Left lung (tissue), 10 donors: Measurements from ENCODE around the gene GALNT15. TPM values are rescaled to one million over a fixed set of nuclear protein-coding genes. Genes with fewer than 3 reads are reported as not detected.

ENCODE experiments used
- ATAC-seq: fragments of 200-7000 bp; cut with Tn5 transposase; one replicate; pipeline ENCODE4 v1.9.1; 2020; ENCODE audit warnings: moderate library complexity
- DNase-seq, 4 donors: peaks; one replicate each; pipeline ENCODE4 v3.0.0-alpha.2; 2013 to 2020
- H3K27ac ChIP-seq, 2 donors: fragments of 200-600 bp; sonication (generic) in 1 of 2; one replicate each; pipeline versions ENCODE4 v1.5.0 to v1.8.0; 2020 to 2021
- H3K27me3 ChIP-seq, 2 donors: fragments of 200-600 bp; sonication (generic) in 1 of 2; one replicate each; pipeline versions ENCODE4 v1.5.0 to v1.8.0; 2020 to 2021
- H3K36me3 ChIP-seq, 2 donors: fragments of 200-600 bp; sonication (generic) in 1 of 2; one replicate each; pipeline versions ENCODE4 v1.5.0 to v1.8.0; 2020 to 2021
- H3K4me1 ChIP-seq, 2 donors: fragments of 200-600 bp; one replicate each; pipeline ENCODE4 v1.8.0; 2021
- H3K4me3 ChIP-seq, 2 donors: fragments of 200-600 bp; sonication (generic) in 1 of 2; one replicate each; pipeline versions ENCODE4 v1.5.0 to v1.8.0; 2020 to 2021; ENCODE audit warnings: mild to moderate bottlenecking in 1 of 2
- H3K9me3 ChIP-seq, 2 donors: fragments of 200-600 bp; sonication (generic) in 1 of 2; one replicate each; pipeline versions ENCODE4 v1.5.0 to v1.8.0; 2020 to 2021
- intact Hi-C, 2 donors: fragments of 100-400 bp; cut with DNase I; formaldehyde crosslinking; loops; one replicate each; pipeline versions ENCODE4 v1.11.2 to v1.14.2; 2022
- polyA plus RNA-seq, 6 donors: library from polyadenylated mRNA; unstranded; fragments of 120-200 nt; gene quantifications; one replicate each; pipeline ENCODE4 v1.2.1, GENCODE V29; 2013; ENCODE audit not compliant: insufficient read length in 6 of 6
- total RNA-seq, 2 donors: library from RNA; stranded (reverse); fragmentation: NEBNext Ultra II Directional; extraction: Animal tissue kit (Norgen Biotek cat#: 25700); gene quantifications; one replicate each; pipeline ENCODE4 v1.2.1, GENCODE V29; 2021
- TF ChIP-seq, protein P1 (sequence below), 2 donors: fragments of 200-600 bp; sonication (generic) in 1 of 2; IDR thresholded peaks; one replicate each; pipeline versions ENCODE4 v1.5.0 to v1.8.0; 2021; ENCODE audit warnings: antibody characterized with exemption in 2 of 2
- donor health status: DM: no; HTN: yes; CAD: no.
- donor health status: DM: no; HTN: no; CAD: no.

Gene GALNT15
- total and polyA plus RNA-seq, 8 donors, result 0.98 to 4.5 (median 1.9) TPM

DNA sequence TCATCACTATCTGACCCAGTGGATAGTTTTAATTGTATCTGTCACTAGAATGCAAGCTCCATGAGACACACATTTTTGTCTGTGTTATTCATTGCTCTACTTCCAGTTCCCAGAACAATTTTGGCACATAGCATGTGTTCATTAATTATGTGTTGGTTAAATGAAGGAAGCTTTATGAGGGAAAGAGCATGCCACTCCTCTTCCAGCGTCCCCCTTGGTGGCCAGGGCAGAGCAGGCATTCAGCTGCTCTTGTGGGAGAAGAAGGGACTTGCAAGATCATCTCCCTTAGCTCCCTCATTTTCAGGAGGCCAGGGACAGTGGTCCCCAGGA lies 489 bp upstream of the GALNT15 start:
- ATAC-seq, result no peak
- DNase-seq, result no peak
- Histone ChIP-seq H3K4me1 (peaks cover 3 to 6% of the 10 kb centered on the region in 2 donors), H3K9me3 (peaks cover 0 to 3% of the 10 kb centered on the region in 2 donors), H3K27ac (peak overlapping the region; percentile 4 to 60), H3K4me3 (no peak overlapping the region), H3K27me3 (peaks cover 0 to 3% of the 10 kb centered on the region in 2 donors), H3K36me3 (no peaks in the 10 kb centered on the region)
- intact Hi-C loops, result no loop called here
- TF ChIP-seq, protein P1, sequence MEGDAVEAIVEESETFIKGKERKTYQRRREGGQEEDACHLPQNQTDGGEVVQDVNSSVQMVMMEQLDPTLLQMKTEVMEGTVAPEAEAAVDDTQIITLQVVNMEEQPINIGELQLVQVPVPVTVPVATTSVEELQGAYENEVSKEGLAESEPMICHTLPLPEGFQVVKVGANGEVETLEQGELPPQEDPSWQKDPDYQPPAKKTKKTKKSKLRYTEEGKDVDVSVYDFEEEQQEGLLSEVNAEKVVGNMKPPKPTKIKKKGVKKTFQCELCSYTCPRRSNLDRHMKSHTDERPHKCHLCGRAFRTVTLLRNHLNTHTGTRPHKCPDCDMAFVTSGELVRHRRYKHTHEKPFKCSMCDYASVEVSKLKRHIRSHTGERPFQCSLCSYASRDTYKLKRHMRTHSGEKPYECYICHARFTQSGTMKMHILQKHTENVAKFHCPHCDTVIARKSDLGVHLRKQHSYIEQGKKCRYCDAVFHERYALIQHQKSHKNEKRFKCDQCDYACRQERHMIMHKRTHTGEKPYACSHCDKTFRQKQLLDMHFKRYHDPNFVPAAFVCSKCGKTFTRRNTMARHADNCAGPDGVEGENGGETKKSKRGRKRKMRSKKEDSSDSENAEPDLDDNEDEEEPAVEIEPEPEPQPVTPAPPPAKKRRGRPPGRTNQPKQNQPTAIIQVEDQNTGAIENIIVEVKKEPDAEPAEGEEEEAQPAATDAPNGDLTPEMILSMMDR (IDR thresholded peaks at IDR 0.05), result no peak

DNA sequence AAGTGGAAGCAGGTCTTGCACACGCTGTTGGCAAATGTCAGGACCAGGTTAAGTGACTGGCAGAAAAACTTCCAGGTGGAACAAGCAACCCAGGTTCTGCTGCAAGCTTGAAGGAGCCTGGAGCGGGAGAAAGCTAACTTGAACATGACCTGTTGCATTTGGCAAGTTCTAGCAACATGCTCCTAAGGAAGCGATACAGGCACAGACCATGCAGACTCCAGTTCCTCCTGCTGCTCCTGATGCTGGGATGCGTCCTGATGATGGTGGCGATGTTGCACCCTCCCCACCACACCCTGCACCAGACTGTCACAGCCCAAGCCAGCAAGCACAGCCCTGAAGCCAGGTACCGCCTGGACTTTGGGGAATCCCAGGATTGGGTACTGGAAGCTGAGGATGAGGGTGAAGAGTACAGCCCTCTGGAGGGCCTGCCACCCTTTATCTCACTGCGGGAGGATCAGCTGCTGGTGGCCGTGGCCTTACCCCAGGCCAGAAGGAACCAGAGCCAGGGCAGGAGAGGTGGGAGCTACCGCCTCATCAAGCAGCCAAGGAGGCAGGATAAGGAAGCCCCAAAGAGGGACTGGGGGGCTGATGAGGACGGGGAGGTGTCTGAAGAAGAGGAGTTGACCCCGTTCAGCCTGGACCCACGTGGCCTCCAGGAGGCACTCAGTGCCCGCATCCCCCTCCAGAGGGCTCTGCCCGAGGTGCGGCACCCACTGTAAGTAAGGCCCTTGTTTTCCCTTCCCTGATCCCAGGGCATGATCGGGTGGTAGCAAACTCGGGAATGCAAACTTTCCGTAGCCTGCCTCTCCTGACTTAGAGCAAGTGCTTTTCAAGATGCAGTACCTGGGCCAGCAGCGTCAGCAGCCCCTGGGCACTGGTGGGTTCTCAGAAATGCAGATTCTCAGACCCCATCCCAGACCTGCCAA lies 759 bp downstream of the GALNT15 start:
- no peaks in the 10 kb centered on the region for H3K36me3 ChIP-seq
- intact Hi-C loops, result no loop called here
- peak overlapping the region in 1 of 2 donors; percentile 2 for H3K4me3 ChIP-seq
- no peak overlapping the region for H3K27ac ChIP-seq
- H3K4me1 ChIP-seq, result peaks cover 3 to 6% of the 10 kb centered on the region in 2 donors
- DNase-seq (no peak), ATAC-seq (no peak)
- TF ChIP-seq, protein P1 (IDR thresholded peaks at IDR 0.05), result no peak
- peaks cover 0 to 3% of the 10 kb centered on the region in 2 donors for H3K27me3 ChIP-seq
- no peaks in the 10 kb centered on the region for H3K9me3 ChIP-seq

DNA sequence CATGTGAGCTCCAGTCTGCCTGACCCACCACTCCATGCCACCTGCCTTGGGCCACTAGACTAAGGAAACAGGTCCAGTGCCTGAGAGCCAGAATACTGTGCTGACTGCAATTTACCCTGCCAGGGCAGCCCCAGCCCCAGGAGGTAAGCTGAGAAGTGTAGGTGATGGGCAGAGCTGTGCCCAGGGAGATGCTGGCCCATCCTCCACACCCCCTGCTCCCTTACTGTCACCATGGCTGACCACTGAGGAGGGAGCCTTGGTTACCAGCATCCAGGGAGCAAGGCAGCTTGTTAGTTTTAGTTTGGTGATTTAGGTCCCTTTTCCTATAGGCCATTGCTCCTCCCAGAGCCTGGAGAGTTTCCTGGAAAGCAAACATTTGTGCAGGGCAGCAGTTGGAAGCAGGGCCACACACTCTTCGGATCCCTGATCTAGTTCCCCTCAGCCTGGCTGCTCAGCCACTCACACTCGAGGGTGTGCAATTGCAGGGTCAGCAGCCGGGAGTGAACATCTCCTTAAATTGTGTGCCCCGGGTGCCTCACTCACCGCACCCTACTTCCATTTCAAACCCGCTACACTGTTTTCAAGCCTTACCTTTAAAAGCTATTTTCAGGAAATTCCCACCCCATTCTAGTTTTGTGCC lies 2.0 kb downstream of the GALNT15 start:
- no peak for ATAC-seq
- H3K4me3 ChIP-seq, result no peak overlapping the region
- no peaks in the 10 kb centered on the region for H3K36me3 ChIP-seq
- TF ChIP-seq, protein P1 (IDR thresholded peaks at IDR 0.05), result no peak
- no peak for DNase-seq
- intact Hi-C loops, result no loop called here
- H3K9me3 ChIP-seq, result no peaks in the 10 kb centered on the region
- H3K27ac ChIP-seq, result no peak overlapping the region
- H3K4me1 ChIP-seq, result peaks cover 3 to 17% of the 10 kb centered on the region in 2 donors
- H3K27me3 ChIP-seq, result peaks cover 0 to 3% of the 10 kb centered on the region in 2 donors

DNA sequence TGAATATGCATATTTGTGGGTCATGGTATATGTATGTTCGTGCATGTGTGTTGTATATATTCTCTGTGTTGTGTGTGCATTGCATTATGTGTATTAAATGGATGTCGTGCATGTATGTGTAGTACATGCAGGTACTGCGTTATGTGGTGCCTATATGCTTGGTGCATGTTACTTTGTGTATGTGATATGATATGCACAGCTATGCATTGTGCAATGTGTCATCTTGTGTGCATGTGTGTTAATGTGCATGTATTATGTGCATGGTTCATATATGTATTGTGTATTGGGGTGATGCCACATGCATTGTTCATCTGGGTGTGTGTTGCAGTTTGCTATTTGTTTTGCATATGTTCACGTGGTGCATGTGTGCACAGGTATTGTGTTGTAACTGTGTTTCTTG lies 2.9 kb downstream of the GALNT15 start:
- ATAC-seq (no peak), DNase-seq (no peak)
- H3K9me3 ChIP-seq, result no peaks in the 10 kb centered on the region
- TF ChIP-seq, protein P1 (IDR thresholded peaks at IDR 0.05), result no peak
- intact Hi-C loops, result no loop called here
- H3K4me3 ChIP-seq, result no peak overlapping the region
- H3K36me3 ChIP-seq, result no peaks in the 10 kb centered on the region
- peaks cover 0 to 3% of the 10 kb centered on the region in 2 donors for H3K27me3 ChIP-seq
- H3K4me1 ChIP-seq, result peaks cover 3 to 21% of the 10 kb centered on the region in 2 donors
- no peak overlapping the region for H3K27ac ChIP-seq

DNA sequence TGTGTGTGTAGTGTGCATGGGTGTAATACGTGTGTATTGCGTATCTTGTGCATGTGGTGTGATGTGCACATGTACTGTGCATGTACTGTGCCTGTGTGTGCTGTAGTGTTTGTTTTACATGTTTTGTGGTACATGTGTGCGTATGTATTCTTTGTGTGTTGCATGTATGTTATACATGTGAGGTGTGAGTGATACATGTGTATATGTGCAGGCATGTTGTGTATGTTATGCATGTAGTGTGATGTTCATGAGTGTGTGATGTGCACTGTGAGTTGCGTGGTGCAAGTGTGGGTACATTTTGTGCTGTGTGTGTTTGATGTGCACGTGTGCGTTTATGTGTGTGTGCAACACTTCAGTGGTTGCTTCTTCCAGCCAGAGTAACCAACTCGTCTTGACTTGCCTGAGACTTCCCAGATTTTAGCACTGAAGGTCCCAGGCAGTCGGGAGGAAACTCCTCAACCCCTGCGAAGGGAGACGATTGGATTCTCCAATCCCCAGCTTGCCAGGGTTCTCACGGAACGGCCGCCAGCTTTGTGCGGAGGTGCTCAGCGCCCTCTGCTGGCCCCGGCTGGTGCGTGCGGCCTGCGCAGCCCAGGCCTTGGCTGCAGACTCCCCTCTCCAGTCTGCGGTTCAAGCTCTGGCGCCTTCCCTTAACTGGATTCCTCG lies 3.6 kb downstream of the GALNT15 start:
- Histone ChIP-seq H3K9me3 (no peaks in the 10 kb centered on the region), H3K4me1 (peaks cover 3 to 21% of the 10 kb centered on the region in 2 donors), H3K36me3 (no peaks in the 10 kb centered on the region), H3K4me3 (no peak overlapping the region), H3K27me3 (peaks cover 0 to 3% of the 10 kb centered on the region in 2 donors), H3K27ac (no peak overlapping the region)
- TF ChIP-seq, protein P1 (IDR thresholded peaks at IDR 0.05), result peak; percentile 97
- intact Hi-C loops, result no loop called here
- DNase-seq, result peak; percentile 69 to 91 (median 80)
- peak; percentile 89 for ATAC-seq
